GM19452 (cell line): ENCODE results near the gene ZNF784.

ENCODE experiments used
- ATAC-seq: cut with Tn5 transposase; IDR thresholded peaks from one replicate; pipeline ENCODE4 v1.9.1; 2021; ENCODE audit not compliant: unreplicated experiment

The ZNF784 gene

DNA sequence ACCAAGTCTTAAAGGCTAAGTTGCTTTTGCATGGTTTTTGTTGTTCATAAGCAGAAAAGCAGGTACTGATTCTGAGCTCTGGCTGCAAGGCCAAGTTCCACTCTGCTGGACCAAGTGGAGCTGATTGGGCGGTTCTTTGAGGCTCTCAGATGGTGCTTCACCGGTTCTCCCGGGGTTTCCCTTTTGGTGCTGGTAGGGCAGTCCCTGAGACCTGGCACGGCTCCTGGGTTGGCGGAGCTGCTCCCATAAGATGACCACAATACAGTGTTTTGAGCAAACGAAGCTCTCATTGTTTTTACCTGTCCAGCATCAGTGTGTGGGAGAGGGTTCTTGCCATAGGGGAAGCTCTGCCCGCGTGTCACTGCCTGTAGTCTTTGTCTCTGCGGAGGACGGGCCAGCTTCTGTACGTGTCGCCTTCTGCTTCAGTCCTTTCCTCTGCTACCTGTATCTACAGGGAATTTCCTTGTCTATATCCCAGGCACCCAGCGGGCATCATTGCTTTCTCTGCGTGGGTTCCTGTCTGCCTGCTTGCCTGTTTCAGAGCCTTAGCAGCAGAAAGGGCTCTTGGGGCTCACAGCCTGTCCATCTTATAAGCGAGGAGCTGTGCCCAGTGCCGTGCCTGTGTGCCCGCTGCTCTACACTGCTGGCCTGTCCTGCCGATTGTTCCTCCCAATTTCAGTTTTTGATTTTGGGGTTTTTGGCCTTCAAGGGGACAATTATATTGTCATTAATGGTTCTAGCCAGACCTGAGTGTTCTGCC, 32.8 kb upstream of the ZNF784 start:
- ATAC-seq = no peak

DNA sequence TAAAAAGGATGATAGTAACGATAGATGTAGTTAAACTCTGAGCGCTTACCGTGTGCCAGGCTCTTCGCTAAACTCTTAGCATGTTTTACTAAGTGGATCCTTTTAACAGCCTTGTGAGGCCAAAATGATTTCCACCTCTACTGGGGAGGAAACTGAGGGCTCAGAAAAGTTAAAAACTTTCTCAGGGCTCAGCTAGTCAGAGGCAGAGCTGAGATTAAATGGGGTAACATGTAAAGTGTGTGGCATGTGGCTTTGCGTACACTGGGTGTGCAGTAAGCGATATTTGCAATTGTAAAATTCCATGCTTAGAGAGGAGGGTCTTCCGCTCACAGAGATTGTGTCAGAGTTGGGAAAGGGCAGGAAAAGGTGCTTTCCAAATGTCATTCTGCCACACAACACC, 32.2 kb upstream of the ZNF784 start:
- ATAC-seq = no peak

DNA sequence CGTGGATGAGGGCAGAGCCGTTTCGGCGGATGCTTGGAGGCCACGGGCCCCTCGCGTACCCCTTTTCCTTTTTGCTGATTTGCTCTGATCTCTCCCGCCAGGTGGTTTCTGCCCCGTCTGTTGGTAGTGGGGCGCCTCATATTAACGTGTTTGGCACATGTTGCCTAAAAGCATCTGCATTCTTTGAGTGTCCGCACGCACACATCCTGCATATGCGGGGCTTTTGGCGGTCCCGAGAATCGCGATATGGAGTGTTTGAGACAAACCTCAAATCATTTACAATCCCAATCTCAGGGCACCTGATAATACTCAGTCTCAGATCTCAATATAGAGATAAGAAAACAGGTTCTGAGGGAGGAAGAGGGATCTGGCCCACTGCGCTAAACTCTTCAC, 31.3 kb upstream of the ZNF784 start:
- no peak for ATAC-seq

DNA sequence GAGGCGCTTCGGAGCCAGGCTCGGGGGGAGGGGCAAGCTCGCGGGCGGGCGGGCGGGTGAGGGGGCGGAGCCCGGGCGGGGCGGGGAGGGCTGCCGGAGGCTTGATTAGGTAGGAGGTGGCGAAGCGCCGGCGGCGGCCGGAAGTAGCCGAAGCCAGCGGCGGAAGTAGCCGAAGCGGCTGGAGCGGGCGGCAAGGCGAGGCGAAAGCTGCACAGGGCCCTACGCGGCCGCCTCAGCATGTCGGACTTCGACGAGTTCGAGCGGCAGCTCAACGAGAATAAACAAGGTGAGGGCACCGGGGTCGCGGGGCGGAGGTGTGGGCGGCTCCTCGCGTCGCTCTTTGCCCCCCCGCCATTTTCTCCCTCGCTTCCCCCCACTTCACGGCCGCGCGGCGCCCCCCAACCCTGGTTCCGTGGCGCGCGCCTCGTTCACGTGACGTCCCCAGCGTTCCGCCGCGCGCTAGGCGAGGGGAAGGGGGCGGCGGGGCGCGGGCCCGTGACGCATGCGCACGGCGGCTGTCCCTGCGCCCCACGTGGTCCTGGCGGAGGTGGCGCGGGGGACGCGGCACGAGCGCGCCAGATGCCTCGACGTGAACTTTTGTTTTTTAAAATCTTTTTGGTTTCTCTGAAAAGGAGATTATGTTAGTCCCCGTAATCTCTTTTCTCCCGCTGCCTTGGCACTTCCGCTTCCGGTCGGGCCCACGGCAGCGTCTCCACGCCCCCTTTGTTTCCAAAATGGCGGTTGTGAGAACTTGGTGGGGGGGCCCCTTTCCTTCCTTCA, 30.7 kb upstream of the ZNF784 start, which contains the start of gene U2AF2:
U2AF2 (plus strand) TSS at position 168 of the 780 bp plus-strand sequence; CDS start at position 238, 70 bp downstream.
- peak; percentile 45 for ATAC-seq

DNA sequence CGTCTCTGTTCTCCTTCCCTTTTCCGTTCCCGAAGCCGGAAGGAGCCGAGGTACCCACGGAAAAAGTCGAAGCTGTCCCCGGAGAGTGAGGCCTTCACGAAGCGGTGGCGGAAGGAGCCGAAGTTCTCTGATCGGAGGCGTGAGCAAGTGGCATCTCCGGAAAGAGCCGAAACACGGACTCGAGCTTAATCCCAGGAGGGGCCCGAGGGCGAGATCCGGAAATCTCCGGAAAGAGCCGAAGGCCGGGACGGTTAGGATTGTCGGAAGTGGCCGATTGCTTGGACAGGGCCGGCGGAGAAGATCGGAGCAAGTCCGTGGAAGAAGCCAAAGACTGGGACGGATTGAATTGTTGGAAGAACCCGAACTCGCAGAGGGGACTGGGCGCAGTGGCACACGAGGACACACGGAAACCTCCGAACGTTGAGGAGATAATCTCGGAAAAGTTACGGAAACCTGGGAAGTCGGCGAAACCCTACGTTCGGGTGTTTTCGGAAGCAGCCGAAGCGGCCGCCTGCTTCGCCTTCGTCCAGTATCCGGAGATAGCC, 30.0 kb upstream of the ZNF784 start:
- peak; percentile 54 for ATAC-seq

DNA sequence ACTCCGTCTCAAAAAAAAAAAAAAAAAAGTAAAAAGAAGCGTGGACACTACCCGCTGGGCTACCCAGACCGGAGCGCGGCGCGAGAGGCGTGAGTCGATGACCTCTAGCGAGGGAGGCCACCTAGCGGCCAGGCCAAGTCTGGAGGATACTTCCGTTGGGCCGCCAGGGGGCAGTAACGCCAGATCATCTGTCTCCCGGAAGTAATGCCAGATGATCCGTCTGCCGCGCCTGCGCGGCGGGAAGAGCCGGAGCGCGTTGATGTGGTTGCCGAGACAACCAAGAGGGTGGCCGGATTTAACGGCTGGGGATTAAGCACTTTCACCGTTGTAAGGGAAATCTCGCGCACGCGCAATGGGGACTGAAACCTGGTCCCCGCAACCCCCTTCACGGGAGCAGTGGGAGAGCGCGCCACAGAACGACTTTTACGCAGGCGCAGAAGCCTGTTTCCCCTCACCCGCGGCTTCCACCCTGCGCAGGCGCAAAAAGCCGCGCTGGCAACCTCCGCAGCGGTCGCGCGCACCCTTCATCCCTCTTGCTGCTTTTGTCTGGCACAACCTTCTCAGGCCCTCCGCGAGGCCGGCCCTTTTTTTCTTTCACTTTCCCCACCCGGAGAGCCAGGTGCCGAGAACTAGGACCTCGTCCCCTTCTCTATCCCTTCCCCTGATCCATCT, 29.4 kb upstream of the ZNF784 start:
- peak; percentile 42 for ATAC-seq

DNA sequence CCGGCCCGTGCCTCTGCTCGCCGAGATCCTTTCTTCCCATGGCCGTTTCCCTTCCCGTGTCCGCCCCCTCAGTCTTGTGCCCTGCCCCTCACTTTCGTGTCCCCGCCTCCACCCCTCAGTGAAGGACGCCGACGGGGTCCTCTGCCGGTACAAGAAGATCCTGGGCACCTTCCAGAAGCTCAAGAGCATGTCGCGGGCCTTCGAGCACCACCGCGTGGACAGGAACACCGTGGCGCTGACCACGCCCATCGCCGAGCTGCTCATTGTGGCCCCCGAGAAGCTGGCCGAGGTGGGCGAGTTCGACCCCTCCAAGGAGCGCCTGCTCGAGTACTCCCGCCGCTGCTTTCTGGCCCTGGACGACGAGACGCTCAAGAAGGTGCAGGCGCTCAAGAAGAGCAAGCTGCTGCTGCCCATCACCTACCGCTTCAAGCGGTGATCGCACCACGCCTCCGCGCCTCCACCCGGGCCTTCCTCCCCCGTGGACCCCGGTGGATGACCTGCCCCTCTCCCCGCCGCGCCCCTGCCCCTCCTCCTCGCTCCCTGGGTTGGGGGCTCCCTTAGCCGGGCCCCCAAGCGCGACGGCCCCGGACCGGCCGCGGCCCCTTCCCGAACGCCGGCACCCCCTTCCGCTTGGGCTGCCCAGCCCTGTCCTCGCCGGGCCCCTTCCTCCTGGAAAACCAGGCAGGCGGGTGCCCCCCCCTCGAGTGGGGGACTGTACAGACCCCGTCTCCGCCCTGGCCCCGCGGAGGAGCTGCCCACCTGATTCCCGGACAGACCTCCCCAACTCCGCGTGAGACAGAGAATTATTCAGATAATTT, 28.2 kb upstream of the ZNF784 start:
- no peak for ATAC-seq

DNA sequence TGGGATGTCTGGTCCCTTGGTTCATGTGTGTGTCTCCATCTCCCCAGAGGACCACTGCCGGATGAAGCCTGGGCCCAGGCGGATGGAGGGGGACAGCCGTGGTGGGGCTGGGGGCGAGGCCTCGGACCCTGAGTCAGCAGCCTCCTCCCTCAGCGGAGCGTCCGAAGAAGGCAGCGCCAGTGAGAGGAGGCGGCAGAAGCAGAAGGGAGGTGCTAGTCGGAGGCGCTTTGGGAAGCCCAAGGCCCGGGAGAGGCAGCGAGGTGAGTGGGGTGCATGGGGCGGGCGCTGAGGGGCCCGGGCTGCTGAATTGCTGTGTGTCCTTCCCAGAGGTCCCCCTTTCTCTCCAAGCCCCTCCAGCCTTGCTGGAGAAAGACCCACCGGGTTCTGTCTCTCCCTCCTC, 26.9 kb upstream of the ZNF784 start:
- no peak for ATAC-seq

DNA sequence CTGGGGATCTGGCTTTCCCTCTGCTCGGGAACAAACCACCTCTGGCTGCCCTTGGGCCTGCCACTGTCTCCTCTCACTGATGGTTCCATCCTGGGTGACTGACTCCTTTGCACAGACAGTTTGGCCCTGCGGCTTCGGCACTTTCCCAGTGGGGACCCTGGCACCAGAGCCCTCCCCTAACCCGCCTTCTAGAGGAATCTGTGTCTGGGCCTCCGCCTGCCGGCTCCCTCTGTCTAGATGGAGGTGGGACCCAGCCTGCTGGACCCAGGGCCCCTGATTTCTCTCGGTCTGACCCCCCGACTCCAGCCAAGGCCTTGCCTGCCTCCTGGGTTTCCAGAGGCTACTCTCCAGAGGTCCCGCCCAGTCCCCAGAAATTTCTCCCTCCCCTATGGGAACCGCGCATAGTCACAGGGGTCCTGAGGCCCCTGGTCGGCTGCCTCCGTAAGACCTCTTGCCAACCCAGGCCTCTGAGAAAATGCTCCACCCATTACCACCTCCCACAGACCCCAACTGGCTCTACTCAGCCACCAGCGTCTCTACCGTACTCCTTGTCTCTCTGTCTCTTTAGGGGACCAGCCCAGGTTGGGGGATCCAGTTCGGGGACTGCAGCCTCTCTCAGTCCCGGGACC, 26.4 kb upstream of the ZNF784 start:
- ATAC-seq = no peak

DNA sequence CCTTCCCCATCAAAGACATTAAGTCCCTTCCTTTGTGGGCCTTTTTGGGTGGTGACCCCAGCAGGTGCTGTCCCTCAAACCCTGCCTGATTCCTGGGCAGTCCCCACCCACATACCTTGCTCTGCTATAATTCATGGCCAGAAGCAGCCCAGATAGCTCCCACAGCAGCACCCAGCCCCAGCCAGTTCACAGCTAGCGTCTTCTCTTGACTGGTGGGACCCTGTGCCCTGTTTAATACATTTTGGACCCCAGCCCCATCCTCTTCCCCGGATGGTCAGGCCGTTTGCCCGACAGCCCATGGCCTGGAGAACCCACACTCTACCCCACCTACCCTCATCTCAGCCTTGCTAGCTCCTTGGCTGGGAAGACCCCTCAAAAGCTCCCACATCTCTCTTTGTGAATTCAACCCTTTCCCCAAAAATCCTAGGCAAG, 25.8 kb upstream of the ZNF784 start:
- no peak for ATAC-seq

DNA sequence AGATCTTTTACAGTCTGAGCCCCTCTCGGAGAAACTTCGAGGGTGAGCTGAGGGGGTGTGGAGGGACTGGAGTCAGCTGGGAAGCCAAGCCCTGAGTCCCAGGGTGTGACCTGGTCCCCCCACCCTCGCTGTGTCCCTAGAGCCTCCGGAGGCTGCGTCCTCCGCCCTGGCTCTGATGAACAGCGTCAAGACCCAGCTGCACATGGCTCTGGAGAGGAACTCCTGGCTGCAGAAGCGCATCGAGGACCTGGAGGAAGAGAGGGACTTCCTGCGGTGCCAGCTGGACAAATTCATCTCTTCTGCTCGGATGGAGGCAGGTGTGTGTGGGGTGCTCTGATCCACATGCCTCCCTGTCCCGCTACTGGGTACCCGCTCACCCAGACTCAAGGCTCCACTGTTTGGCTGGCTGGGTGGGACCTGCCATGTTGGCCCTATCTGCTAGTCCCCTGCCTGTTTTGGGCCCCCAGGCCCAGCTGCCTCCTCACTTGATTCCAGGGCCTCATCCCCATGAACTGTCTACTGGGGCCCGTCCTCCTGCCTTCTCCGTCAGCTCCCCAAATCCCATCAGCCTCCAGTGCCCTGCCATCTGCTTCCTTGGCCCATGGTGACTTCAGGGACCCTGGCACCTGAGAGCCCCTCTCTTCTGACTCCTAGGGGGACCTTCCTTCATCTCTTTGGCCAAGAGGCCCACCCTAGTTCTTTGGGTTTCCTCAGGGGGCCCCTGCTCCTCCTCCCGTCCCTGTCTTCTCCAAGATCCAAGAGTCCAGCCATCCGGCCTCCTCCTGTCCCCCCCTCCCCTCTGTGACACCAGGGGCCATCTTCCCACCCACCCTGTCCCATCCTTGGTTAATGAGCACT, 25.1 kb upstream of the ZNF784 start:
- no peak for ATAC-seq

DNA sequence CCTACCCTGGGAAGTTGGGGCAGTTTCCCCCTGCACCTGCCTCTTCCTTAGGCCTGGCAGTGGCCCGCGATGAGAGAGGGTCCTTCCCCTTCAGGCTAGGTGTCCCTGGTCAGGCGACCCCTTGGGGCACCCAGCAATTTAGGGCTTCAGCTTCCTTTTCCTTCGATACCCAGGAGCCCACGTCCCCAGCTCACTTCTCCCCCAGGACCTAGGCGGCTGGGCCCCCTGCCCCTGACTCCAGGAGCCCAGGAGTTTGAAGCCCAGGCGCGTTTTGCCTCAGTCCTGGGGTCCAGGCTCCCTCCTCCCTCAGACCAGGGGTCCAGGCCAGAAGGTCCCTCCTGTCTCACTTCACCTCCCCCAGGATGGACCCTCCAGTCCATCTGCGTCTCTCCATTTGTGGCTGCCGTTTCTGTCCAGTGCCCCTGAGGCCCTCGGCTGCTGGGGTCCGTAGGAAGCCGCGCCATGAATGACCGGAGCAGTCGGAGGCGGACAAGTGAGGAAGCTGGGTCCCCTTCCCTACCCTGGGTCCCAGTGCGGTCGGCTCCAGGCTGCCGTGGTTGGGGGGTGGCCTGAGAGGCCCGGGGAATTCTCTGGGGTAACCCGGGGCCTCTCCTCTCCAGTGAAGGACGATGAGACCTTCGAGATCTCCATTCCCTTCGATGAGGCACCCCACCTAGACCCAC, 24.4 kb upstream of the ZNF784 start:
- no peak for ATAC-seq

DNA sequence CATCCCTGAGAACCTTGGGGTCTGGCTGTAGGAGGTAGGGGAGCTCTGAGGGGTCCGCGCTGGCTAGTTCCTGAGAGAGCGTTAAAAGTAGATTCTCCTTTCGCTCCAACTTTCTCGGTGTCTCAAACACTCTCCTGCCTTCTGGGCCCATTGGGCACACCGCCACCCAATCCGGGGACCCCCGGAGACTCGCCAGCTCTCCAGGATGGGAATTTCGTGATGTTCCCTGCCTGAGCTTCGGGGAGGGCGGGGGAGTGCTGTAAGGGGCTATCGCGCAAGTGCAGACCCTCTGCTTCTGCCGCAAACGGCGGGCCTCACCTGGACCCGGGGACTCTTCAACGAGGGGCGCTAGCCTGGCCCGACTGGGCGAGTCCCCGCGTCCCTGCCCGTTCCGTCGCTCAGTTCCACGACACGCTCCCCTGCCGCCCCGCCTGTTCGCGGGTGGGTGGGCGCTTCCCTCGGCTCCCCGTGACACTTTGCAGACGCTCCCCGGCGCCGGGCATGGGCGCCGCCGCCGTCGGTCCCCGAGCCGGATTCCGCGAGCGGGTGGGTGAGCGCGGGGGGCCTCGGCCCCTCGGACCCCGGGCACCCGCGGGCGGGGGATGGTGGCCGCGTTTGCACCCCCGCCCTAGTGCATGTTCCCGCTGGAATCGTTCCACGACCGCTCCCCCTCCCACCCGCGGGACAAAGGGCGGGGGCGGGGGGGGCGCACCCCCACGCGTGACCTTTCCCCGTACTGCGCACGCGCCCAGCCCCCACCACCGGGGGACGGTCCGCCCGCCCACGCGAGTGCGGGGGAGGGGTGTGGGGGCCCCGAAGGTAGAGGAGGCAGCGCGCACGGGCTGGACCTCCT, 23.6 kb upstream of the ZNF784 start, which contains the start of gene CCDC106:
CCDC106 (plus strand) TSS at position 481 of the 853 bp plus-strand sequence. CDS start 835 bp downstream, outside the sequence.
- ATAC-seq = no peak

DNA sequence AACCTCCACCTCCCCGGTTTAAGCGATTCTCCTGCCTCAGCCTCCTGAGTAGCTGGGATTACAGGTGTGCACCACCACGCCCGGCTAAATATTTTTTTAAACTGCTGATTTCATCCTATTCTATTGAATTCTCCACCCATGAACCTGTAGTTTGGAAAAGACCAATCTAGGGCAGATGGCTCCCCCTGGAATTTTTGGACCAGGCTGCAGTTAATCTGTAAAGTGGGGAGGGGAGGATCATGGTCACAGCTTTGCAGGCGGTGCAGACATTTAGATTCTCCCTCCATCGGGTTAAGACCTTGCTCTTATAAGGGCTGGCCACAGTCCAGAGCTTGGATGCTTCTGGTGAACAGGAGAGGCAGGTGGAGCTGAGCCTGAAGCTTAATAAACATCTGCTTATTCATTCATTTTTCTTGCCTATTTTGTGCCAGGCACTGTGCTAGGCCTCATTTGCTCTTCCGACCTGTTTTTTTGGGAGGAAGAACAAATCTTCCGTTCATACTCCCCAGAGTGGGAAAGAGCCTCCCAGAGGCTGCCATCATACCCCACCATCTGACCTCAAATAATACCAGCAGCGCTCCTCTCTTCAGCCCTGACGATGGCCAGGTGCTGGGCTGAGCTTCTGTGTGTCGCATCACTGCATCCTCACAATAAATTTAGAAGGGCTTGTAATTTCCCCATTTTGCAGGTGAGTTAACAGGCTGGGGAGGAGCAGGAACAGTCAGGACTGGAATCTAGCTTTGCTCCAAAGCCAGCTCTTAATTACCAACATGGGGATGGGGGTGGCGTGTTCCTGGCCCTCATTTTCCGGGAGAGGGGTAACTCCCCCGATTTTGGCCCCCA, 22.7 kb upstream of the ZNF784 start:
- no peak for ATAC-seq

DNA sequence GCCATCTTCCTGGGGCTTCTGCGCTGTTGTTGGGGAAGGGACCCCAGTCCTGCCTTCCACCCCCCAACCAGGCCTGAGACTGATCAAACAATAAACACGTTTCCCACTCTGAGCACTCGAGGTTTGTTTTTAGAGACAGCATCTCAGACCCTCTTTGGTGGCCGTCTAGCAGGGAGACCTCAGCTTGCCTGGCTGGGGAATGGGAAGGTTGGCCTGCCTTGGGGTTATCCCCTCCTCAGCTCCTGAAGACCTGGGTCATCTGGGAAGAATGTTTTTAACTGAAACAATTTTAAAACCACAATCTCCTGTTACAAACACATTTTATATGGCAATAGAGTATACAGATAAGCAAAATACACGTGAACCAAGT, 21.1 kb upstream of the ZNF784 start:
- no peak for ATAC-seq

DNA sequence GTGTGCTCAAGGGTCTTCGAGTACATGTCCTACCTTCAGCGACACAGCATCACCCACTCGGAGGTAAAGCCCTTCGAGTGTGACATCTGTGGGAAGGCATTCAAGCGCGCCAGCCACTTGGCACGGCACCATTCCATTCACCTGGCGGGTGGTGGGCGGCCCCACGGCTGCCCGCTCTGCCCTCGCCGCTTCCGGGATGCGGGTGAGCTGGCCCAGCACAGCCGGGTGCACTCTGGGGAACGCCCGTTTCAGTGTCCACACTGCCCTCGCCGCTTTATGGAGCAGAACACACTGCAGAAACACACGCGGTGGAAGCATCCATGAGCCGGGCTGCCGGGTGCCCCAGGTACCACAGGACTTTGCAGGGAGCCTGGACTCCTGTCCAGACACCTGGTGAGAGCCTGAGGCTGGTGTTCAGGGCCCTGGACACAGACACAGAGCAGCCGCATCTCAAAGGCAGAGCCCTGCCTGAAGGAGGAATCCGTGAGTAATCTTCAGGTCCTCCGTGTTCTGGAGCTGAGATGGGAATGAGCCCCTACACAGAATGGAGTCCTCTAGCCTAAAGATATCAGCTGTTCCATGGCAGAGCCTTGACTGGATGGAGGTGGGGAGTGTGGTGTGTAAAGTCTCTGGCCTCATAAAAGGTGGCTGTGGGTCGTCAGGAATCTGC, 20.6 kb upstream of the ZNF784 start:
- ATAC-seq = no peak
